ENCODE data around the gene UST. TPM values are rescaled to one million over a fixed set of nuclear protein-coding genes. Genes with fewer than 3 reads are reported as not detected.

The UST gene
- 10 to 100 TPM in 3 of 4 donors, 1 to 10 TPM in 1; 9.1 to 16.5 (median 12.4) TPM for polyA plus RNA-seq (ENCODE audit: insufficient read length in 4 of 4)

- DNase-seq (ENCODE audit: low read depth in 4 of 4, low spot score in 3 of 4), result peak; percentile 84 to 88 (median 85)
Measured at GRCh38 chr6:148746363-148747144, at the start of gene UST. Gene UST, plus strand, starts transcription at chr6:148747030. Its CDS starts 401 bp downstream, at chr6:148747431.

GRCh38 chr6:148697895-148698440, 48.9 kb upstream of the UST start:
- DNase-seq (ENCODE audit: low read depth in 4 of 4, low spot score in 3 of 4), result no peak

- no peak for DNase-seq (ENCODE audit: low read depth in 4 of 4, low spot score in 3 of 4)
Measured at GRCh38 chr6:148698671-148699180, 48.1 kb upstream of the UST start.

GRCh38 chr6:148700047-148700715, 46.6 kb upstream of the UST start:
- no peak for DNase-seq (ENCODE audit: low read depth in 4 of 4, low spot score in 3 of 4)

GRCh38 chr6:148700741-148701311, 46.0 kb upstream of the UST start:
- no peak for DNase-seq (ENCODE audit: low read depth in 4 of 4, low spot score in 3 of 4)

- DNase-seq (ENCODE audit: low read depth in 4 of 4, low spot score in 3 of 4), result no peak
Measured at GRCh38 chr6:148701375-148701774, 45.5 kb upstream of the UST start.

GRCh38 chr6:148703900-148704299, 42.9 kb upstream of the UST start:
- DNase-seq (ENCODE audit: low read depth in 4 of 4, low spot score in 3 of 4), result no peak

- no peak for DNase-seq (ENCODE audit: low read depth in 4 of 4, low spot score in 3 of 4)
Measured at GRCh38 chr6:148704400-148705246, 42.2 kb upstream of the UST start.

- DNase-seq (ENCODE audit: low read depth in 4 of 4, low spot score in 3 of 4), result no peak
Measured at GRCh38 chr6:148708707-148709106, 38.1 kb upstream of the UST start.

- DNase-seq (ENCODE audit: low read depth in 4 of 4, low spot score in 3 of 4), result no peak
Measured at GRCh38 chr6:148709577-148709976, 37.3 kb upstream of the UST start.

GRCh38 chr6:148711833-148712654, 34.8 kb upstream of the UST start:
- no peak for DNase-seq (ENCODE audit: low read depth in 4 of 4, low spot score in 3 of 4)

- no peak for DNase-seq (ENCODE audit: low read depth in 4 of 4, low spot score in 3 of 4)
Measured at GRCh38 chr6:148713033-148713738, 33.6 kb upstream of the UST start.

- DNase-seq (ENCODE audit: low read depth in 4 of 4, low spot score in 3 of 4), result no peak
Measured at GRCh38 chr6:148713921-148714320, 32.9 kb upstream of the UST start.

- no peak for DNase-seq (ENCODE audit: low read depth in 4 of 4, low spot score in 3 of 4)
Measured at GRCh38 chr6:148716811-148717210, 30.0 kb upstream of the UST start.

GRCh38 chr6:148720406-148720805, 26.4 kb upstream of the UST start:
- DNase-seq (ENCODE audit: low read depth in 4 of 4, low spot score in 3 of 4), result peak in 3 of 4 donors; percentile 14 to 29 (median 26)

- DNase-seq (ENCODE audit: low read depth in 4 of 4, low spot score in 3 of 4), result no peak
Measured at GRCh38 chr6:148720897-148721296, 25.9 kb upstream of the UST start.

- DNase-seq (ENCODE audit: low read depth in 4 of 4, low spot score in 3 of 4), result no peak
Measured at GRCh38 chr6:148723484-148723883, 23.3 kb upstream of the UST start.

GRCh38 chr6:148724428-148724827, 22.4 kb upstream of the UST start:
- no peak for DNase-seq (ENCODE audit: low read depth in 4 of 4, low spot score in 3 of 4)

GRCh38 chr6:148727104-148727503, 19.7 kb upstream of the UST start:
- no peak for DNase-seq (ENCODE audit: low read depth in 4 of 4, low spot score in 3 of 4)
